Stimulated activated CD8-positive, alpha-beta memory T cell treated with anti-CD3 and anti-CD28 coated beads, Interleukin-2, amount 100 ng/mL, for 1 hour (primary cell): ENCODE measurements around the gene TENM3.

Experiments used
- DNase-seq, 2 donors: peaks; one replicate each; pipeline ENCODE4 v3.0.0-alpha.2; 2020; ENCODE audit warnings: low read depth in 2 of 2

The TENM3 gene

GRCh38 chr4:182562350-182562749, 319.1 kb downstream of the TENM3 start:
- DNase-seq, result no peak

GRCh38 chr4:182564724-182565369, 321.6 kb downstream of the TENM3 start:
- no peak for DNase-seq

DNA sequence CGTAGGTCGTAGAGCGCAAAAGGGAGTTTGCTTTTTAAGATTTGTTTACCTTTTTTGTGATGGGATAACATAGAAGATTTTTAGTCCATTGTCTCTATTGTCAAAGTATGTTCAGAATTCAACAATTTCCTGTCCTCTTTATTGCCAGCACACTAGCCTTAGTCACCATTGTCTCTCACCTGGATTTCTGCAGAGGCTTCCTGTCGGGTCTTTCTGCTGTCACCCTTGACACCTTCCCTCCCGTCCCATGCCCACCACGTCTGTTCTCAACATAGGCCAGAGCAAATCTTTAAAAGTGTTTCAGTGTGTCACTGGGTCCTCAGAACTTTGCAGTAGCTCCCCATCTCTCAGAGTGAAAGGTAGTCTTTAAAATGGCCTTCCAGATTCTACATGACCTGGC, 323.9 kb downstream of the TENM3 start:
- DNase-seq, result no peak

GRCh38 chr4:182569561-182569960, 326.4 kb downstream of the TENM3 start:
- no peak for DNase-seq

- DNase-seq, result no peak
Observed at GRCh38 chr4:182574706-182575105, 331.5 kb downstream of the TENM3 start.

- no peak for DNase-seq
Observed at GRCh38 chr4:182575225-182575624, 332.0 kb downstream of the TENM3 start.

DNA sequence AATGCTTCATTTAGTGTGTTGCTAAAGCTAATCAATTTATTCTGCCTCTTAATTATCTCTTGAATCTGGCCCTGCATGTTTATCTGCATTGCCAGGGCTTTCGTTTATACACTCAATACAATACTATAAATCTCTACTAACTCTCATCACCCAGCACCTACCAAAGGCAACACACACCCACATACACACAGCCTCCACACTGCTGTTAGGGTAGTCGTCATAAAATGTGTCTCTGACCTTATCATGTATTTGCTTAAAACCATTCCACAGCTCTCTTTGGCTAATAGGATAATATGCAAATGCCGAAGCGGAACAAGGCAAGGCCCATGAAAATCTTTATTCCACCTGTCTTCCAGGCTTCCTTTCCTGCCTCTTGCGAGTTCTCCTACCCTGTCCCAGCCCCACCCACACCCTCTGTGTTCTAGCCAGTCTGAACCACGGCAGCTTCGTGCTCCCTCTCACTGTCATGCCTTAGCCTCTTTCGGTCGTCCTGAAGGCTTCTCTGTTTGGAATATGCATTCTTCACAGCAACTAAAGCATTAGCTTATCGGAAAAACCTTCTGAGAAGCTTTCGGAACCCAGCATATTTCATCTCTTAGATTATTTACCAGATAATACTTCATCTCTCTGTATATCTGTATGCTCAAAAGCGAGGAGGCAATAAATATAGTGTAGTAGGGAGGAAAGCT, 333.5 kb downstream of the TENM3 start:
- DNase-seq, result no peak

DNA sequence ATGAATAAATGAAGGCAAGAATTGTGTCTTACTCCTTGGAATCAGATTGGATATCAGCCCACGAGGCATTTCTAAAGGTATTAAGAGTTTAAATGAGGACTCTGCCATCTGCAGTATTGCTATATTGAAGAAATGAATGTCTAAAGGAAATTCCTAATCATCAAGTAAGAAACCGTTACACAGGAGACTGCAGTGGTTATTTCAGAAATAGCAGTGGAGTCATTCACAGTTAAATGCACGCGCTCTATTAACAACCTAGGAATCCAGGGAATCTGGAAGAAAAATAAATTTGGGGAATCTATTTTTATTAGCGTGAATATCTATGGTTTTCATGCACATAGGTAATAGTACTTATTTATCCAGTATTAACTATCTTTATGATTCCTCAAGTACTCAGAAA, 334.2 kb downstream of the TENM3 start:
- no peak for DNase-seq

DNA sequence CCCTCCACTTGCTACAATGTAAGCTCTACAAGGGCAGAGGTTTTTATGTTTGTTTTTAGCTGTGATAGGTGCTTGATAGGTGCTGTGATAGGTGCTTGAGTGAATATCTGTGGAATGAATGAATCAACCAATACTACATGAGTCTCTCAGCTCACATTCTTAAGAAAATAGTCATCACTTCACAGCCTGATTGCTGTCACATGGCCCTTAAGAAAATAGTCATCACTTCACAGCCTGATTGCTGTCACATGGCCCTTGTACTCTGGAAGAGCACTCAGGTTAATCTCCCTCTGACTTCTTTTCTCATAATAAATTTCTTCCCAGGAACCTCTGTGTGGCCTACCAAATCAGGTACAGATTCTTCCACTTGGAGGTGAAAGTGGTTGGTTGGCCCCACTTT, 335.2 kb downstream of the TENM3 start:
- DNase-seq, result no peak

DNA sequence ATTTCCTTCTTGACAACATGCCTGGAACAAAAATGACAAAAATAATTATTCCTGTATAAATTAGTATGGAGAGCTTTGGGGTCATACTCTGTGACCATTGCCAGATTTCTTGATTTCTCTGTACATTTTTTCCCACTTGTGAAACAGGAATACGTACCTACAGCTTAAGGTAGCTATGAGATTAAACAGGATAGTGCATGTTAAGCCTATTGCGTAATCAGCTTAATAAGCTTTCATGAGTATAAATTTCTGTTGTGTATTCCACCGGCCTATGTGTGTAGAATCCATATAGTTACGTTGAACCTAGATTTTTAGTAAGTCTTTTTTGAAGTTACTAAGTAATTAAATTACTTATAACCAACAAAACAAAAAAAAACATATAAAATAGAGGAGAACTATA, 339.0 kb downstream of the TENM3 start:
- DNase-seq, result no peak

DNA sequence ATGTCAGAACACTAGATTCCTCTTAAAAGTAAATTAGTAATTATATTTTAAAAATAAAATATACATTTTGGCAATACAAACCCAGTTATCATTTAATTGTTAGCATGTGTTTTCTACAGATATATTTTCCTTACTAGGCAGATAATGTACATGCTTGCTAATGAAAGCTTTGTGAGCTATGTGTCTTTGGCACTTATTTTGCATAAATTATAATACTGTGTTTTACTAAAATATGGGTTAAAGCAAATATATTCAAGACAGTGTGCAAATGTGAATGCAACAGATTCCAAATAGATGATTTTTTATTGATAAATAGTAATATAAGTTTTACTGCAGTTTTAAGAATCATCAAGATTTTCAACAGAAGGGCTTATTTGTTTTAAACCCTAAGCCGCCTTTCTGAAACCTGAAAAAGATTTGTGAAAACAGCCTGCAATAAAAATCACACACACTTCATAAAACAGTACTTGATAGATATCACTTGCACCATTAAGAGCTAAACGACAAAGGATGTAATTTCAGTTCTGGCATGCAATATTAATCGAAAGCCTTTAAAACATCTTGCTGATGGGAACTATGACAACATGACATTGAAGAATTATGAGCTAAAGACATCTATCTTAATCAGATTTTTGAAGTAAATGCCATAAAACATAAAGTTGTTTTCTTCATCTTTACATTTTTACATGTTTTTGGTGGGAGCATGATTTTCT, 340.7 kb downstream of the TENM3 start:
- no peak for DNase-seq

DNA sequence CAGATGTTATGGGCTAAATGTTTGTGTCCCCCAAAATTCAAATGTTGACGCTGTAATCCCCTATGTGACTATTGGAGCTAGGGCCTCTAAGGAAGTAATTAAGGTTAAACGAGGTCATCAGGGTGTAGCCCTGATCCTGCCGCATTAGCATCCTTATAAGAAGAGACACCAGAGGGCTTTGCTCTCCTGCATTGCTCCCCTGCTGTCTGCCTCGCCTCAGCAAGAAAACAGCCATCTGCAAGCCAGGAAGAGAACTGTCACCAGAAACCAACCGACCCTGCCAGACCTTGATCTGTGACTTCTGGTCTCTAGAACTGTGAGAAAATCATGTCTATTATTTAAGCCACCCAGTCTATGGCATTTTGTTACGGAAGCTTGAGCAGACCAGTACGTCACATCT, 342.1 kb downstream of the TENM3 start:
- no peak for DNase-seq

GRCh38 chr4:182589100-182589499, 345.9 kb downstream of the TENM3 start:
- no peak for DNase-seq

- DNase-seq, result no peak
Observed at GRCh38 chr4:182593402-182593801, 350.2 kb downstream of the TENM3 start.

DNA sequence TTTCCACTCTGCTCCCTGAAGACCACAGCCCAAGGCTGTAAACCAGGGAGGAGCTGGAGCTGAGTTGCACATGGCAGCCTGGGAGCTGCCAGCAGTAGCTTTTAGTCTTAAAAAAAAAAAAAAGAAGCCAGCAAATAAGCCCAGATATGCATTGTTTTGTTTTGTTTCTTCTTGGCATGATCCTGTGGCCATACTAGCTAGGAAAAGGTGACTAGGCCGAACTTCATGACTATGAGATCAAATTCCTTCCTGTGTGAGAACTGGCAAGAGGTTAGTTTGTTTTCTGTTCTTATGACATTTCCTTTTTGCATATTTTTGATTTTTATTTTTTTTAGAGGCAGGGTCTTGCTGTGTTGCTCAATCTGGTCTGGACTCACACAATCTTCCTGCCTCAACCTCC, 350.7 kb downstream of the TENM3 start:
- no peak for DNase-seq

DNA sequence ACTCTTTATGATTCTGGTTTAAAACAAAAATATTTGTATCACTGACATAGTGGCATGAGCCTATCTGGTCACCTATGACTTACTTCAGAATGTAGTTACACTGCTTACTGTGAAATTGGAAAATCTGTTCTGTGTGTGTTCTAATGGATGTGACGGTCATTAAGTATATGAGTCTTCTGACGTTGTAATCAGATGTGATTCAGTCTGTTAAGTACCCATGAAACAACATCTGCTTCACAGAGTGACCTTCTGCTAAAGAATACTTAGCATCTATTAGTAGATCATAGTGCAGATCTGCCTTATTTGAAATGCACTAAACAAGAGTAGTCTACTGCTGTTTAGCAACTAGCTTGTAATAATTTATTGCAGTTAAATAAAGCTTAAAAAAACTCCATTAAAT, 356.9 kb downstream of the TENM3 start:
- DNase-seq, result no peak

GRCh38 chr4:182600856-182601255, 357.7 kb downstream of the TENM3 start:
- DNase-seq, result no peak

DNA sequence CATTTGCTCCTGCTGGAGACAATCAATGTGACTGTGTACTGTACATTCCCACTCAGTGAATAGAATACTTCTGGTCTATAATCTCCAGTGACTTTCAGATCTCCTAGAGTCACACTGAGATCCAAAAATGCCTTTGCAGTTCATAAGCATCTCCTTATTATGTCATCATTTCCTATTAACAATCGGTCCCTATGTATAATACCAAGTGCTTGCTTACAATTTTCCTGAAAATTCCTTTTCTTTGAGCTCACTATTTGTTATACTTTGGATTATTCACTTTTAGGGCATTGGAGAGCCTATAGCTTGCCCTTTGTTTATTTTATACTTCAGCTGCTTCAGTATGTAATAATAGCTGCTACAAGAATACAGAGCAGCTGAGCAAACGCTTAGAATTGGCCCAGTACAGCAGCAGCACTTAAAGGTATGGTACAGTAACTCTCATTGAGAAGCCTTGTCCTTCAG, 361.0 kb downstream of the TENM3 start:
- DNase-seq, result no peak

- DNase-seq, result no peak
Observed at GRCh38 chr4:182604953-182605352, 361.8 kb downstream of the TENM3 start.

GRCh38 chr4:182608525-182608924, 365.3 kb downstream of the TENM3 start:
- no peak for DNase-seq

DNA sequence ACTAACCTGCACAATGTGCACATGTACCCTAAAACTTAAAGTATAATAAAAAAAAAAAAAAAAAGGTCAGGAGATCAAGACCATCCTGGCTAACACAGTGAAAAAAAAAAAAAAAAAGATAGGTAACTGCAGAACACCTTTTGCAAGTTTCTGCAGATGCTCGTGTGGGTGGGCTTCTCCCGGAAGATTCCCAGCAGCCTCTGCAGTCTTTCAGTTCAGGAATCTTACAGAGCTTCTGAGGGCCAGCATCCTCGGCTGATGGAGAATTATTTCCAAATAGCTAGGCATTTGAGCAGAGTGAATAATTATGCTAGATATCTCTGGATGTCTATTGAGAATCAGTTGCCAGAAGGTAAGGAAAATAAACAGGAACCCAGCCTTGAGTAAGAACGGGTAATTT, 373.3 kb downstream of the TENM3 start:
- DNase-seq, result no peak

DNA sequence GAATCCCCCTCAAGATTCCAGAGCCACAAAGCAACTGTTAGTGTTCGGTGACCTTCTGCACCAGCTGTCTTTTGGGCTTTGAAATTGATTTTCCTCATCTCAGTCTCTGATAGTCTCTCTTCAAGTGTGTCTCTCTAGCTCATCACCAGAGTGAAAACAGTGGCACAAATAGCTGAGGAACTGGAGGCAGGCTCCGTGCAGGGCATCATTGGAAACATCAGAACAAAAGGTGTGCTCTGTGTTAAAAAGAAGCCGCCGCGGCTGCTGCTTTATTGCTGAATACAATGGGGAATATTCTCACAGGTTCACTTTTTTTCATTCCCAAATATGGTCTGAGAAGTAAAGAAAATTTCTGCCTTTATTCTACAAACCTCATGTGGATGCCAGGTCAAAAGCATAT, 376.5 kb downstream of the TENM3 start:
- no peak for DNase-seq
